ENCODE data around the gene CCS.
A peak's percentile ranks its signal among the peaks of the same experiment; 100 is the strongest.

Gene CCS

GRCh38 chr11:66593303-66593635, 284 bp downstream of the CCS start (continued):
- no peak for TF ChIP-seq ZNF398 (tag by site-specific recombination; IDR thresholded peaks at IDR 0.05)
- TF ChIP-seq, protein P1, sequence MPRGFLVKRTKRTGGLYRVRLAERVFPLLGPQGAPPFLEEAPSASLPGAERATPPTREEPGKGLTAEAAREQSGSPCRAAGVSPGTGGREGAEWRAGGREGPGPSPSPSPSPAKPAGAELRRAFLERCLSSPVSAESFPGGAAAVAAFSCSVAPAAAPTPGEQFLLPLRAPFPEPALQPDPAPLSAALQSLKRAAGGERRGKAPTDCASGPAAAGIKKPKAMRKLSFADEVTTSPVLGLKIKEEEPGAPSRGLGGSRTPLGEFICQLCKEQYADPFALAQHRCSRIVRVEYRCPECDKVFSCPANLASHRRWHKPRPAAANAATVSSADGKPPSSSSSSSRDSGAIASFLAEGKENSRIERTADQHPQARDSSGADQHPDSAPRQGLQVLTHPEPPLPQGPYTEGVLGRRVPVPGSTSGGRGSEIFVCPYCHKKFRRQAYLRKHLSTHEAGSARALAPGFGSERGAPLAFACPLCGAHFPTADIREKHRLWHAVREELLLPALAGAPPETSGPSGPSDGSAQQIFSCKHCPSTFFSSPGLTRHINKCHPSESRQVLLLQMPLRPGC (tag by site-specific recombination; IDR thresholded peaks at IDR 0.05): no peak
- TF ChIP-seq KLF7 (tag by site-specific recombination; IDR thresholded peaks at IDR 0.05; ENCODE audit: borderline replicate concordance): no peak
- TF ChIP-seq FEZF1 (tag by site-specific recombination; IDR thresholded peaks at IDR 0.05): no peak
- TF ChIP-seq PRDM4 (tag by site-specific recombination; IDR thresholded peaks at IDR 0.05): no peak
- TF ChIP-seq, protein P2, sequence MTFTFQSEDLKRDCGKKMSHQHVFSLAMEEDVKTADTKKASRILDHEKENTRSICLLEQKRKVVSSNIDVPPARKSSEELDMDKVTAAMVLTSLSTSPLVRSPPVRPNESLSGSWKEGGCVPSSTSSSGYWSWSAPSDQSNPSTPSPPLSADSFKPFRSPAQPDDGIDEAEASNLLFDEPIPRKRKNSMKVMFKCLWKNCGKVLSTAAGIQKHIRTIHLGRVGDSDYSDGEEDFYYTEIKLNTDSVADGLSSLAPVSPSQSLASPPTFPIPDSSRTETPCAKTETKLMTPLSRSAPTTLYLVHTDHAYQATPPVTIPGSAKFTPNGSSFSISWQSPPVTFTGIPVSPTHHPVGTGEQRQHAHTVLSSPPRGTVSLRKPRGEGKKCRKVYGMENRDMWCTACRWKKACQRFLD (tag by site-specific recombination; IDR thresholded peaks at IDR 0.05): no peak
- TF ChIP-seq ZNF561 (tag by site-specific recombination; IDR thresholded peaks at IDR 0.05; ENCODE audit: borderline replicate concordance): no peak
- TF ChIP-seq, protein P3, sequence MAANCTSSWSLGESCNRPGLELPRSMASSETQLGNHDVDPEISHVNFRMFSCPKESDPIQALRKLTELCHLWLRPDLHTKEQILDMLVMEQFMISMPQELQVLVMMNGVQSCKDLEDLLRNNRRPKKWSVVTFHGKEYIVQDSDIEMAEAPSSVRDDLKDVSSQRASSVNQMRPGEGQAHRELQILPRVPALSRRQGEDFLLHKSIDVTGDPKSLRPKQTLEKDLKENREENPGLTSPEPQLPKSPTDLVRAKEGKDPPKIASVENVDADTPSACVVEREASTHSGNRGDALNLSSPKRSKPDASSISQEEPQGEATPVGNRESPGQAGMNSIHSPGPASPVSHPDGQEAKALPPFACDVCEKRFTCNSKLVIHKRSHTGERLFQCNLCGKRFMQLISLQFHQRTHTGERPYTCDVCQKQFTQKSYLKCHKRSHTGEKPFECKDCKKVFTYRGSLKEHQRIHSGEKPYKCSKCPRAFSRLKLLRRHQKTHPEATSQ (tag by site-specific recombination; IDR thresholded peaks at IDR 0.05): no peak
- no peak for TF ChIP-seq EGR2 (tag by site-specific recombination; IDR thresholded peaks at IDR 0.05; ENCODE audit: low read depth)
- no peak for TF ChIP-seq SP7 (tag by site-specific recombination; IDR thresholded peaks at IDR 0.05)
- TF ChIP-seq ZBTB44 (tag by site-specific recombination; IDR thresholded peaks at IDR 0.05): no peak
- TF ChIP-seq, protein P4, sequence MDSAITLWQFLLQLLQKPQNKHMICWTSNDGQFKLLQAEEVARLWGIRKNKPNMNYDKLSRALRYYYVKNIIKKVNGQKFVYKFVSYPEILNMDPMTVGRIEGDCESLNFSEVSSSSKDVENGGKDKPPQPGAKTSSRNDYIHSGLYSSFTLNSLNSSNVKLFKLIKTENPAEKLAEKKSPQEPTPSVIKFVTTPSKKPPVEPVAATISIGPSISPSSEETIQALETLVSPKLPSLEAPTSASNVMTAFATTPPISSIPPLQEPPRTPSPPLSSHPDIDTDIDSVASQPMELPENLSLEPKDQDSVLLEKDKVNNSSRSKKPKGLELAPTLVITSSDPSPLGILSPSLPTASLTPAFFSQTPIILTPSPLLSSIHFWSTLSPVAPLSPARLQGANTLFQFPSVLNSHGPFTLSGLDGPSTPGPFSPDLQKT (IDR thresholded peaks at IDR 0.05; ENCODE audit: borderline replicate concordance, low read depth, low read length): no peak
- no peak for TF ChIP-seq SALL2 (tag by site-specific recombination; IDR thresholded peaks at IDR 0.05; ENCODE audit: borderline replicate concordance)
- no peak for TF ChIP-seq ZNF529 (tag by site-specific recombination; IDR thresholded peaks at IDR 0.05; ENCODE audit: insufficient replicate concordance)
- no peak for TF ChIP-seq MZF1 (tag by site-specific recombination; IDR thresholded peaks at IDR 0.05; ENCODE audit: borderline replicate concordance)
- TF ChIP-seq, protein P5, sequence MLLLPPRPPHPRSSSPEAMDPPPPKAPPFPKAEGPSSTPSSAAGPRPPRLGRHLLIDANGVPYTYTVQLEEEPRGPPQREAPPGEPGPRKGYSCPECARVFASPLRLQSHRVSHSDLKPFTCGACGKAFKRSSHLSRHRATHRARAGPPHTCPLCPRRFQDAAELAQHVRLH (tag by site-specific recombination; IDR thresholded peaks at IDR 0.05): no peak
- TF ChIP-seq, protein P6, sequence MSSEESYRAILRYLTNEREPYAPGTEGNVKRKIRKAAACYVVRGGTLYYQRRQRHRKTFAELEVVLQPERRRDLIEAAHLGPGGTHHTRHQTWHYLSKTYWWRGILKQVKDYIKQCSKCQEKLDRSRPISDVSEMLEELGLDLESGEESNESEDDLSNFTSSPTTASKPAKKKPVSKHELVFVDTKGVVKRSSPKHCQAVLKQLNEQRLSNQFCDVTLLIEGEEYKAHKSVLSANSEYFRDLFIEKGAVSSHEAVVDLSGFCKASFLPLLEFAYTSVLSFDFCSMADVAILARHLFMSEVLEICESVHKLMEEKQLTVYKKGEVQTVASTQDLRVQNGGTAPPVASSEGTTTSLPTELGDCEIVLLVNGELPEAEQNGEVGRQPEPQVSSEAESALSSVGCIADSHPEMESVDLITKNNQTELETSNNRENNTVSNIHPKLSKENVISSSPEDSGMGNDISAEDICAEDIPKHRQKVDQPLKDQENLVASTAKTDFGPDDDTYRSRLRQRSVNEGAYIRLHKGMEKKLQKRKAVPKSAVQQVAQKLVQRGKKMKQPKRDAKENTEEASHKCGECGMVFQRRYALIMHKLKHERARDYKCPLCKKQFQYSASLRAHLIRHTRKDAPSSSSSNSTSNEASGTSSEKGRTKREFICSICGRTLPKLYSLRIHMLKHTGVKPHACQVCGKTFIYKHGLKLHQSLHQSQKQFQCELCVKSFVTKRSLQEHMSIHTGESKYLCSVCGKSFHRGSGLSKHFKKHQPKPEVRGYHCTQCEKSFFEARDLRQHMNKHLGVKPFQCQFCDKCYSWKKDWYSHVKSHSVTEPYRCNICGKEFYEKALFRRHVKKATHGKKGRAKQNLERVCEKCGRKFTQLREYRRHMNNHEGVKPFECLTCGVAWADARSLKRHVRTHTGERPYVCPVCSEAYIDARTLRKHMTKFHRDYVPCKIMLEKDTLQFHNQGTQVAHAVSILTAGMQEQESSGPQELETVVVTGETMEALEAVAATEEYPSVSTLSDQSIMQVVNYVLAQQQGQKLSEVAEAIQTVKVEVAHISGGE (tag by site-specific recombination; conservative IDR thresholded peaks at IDR 0.05; ENCODE audit: low read depth): 0 out of 2 replicates have a peak, but pooled peaks have one; percentile 1
- TF ChIP-seq ZFP3 (tag by site-specific recombination; IDR thresholded peaks at IDR 0.05; ENCODE audit: low read depth): no peak
- no peak for TF ChIP-seq ZSCAN30 (tag by site-specific recombination; IDR thresholded peaks at IDR 0.05)
- TF ChIP-seq ZNF133 (tag by site-specific recombination; IDR thresholded peaks at IDR 0.05): no peak
- TF ChIP-seq ZNF350 (tag by site-specific recombination; IDR thresholded peaks at IDR 0.05): no peak
- TF ChIP-seq ZNF623 (tag by site-specific recombination; IDR thresholded peaks at IDR 0.05): no peak
